Colonic mucosa (tissue), 4 donors: ENCODE measurements around the gene FNBP1. TPM values are rescaled to one million over a fixed set of nuclear protein-coding genes. Genes with fewer than 3 reads are reported as not detected.
A peak's percentile ranks its signal among the peaks of the same experiment; 100 is the strongest.
"Not testable (repeated sequence)": the region's sequence is repeated elsewhere in the genome, so short reads cannot be mapped to it uniquely, and the experiment has no call there.

Experiments
- DNase-seq: peaks from one replicate; pipeline ENCODE4 v3.0.0-alpha.2; 2020
- H3K27ac ChIP-seq: fragments of 200-600 bp; one replicate; pipeline ENCODE4 v1.8.0; 2021
- H3K27me3 ChIP-seq: fragments of 200-600 bp; one replicate; pipeline ENCODE4 v1.8.0; 2021
- H3K36me3 ChIP-seq: fragments of 200-600 bp; one replicate; pipeline ENCODE4 v1.8.0; 2021
- H3K4me1 ChIP-seq: fragments of 200-600 bp; one replicate; pipeline ENCODE4 v1.8.0; 2021; ENCODE audit warnings: mild to moderate bottlenecking
- H3K4me3 ChIP-seq: fragments of 200-600 bp; one replicate; pipeline ENCODE4 v1.8.0; 2021
- H3K9ac ChIP-seq, 2 donors: one replicate each; pipeline ENCODE4 v1.7.0; 2013; ENCODE audit warnings: control low read depth in 2 of 2, low read depth in 2 of 2, low read length in 2 of 2
- H3K9me3 ChIP-seq: fragments of 200-600 bp; one replicate; pipeline ENCODE4 v1.8.0; 2021
- intact Hi-C: fragments of 100-400 bp; cut with DNase I; formaldehyde crosslinking; loops from one replicate; pipeline ENCODE4 v1.14.1; 2022
- total RNA-seq, 2 donors: library from RNA; stranded (reverse); fragmentation: NEBNext Ultra II Directional in 1 of 2; extraction: Animal tissue kit (Norgen Biotek cat#: 25700) in 1 of 2; gene quantifications; one replicate each; pipeline ENCODE4 v1.2.1, GENCODE V29; 2021
- TF ChIP-seq, protein P1 (sequence below): fragments of 200-600 bp; IDR thresholded peaks from one replicate; pipeline ENCODE4 v1.8.0; 2022; ENCODE audit warnings: antibody characterized with exemption, mild to moderate bottlenecking
- donor health status: healthy.
- donor health status: DM: no; HTN: no; CAD: no.
- donor health status: DM: no; HTN: no; CAD: no.

FNBP1 gene
- total RNA-seq, 2 donors from 2014 or later = 24.7 to 55.5 TPM

DNA sequence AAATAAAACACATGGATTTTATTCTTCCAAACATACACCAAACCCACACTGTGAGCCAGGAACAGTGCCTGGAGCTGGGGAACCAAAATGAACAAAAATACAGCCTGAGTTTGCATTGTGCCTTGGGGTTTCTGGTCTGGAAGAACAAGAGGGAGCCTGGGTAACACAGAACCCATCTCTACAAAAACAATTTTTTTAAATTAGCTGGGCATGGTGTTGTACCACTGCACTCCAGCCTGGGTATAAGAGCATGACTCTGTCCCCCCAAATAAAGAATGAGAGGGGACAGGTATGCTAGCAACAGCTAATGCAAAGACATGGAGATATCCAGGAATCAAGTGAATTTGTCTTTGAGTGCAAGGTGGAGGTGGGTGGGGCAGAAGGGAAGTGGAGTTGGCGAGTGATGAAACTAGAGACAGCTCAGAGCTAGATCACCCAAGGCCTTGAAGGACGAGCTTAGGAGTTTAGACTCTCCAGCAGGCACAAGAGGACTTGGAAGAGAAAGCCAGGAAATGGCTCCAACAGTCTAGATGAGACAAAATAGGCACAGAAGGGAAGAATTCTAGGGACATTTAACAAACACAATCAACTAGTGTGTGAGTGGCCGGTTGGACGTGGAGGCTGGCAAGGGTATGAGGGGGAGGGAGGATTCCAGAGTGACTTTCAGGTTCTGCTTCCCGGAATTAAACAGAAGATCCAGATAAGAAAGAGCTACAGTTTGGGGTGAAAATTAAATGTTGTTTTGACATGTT, 47.4 kb downstream of the FNBP1 start:
- Histone ChIP-seq H3K4me3 (no peak overlapping the region), H3K9me3 (no peaks in the 10 kb centered on the region), H3K36me3 (no peaks in the 10 kb centered on the region), H3K27me3 (no peaks in the 10 kb centered on the region), H3K9ac (peak overlapping the region in 1 of 2 donors; percentile 6), H3K4me1 (peaks cover 8% of the 10 kb centered on the region), H3K27ac (peak overlapping the region; percentile 43)
- DNase-seq = no peak
- TF ChIP-seq, protein P1, sequence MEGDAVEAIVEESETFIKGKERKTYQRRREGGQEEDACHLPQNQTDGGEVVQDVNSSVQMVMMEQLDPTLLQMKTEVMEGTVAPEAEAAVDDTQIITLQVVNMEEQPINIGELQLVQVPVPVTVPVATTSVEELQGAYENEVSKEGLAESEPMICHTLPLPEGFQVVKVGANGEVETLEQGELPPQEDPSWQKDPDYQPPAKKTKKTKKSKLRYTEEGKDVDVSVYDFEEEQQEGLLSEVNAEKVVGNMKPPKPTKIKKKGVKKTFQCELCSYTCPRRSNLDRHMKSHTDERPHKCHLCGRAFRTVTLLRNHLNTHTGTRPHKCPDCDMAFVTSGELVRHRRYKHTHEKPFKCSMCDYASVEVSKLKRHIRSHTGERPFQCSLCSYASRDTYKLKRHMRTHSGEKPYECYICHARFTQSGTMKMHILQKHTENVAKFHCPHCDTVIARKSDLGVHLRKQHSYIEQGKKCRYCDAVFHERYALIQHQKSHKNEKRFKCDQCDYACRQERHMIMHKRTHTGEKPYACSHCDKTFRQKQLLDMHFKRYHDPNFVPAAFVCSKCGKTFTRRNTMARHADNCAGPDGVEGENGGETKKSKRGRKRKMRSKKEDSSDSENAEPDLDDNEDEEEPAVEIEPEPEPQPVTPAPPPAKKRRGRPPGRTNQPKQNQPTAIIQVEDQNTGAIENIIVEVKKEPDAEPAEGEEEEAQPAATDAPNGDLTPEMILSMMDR = no peak
- intact Hi-C loops = no loop called here

DNA sequence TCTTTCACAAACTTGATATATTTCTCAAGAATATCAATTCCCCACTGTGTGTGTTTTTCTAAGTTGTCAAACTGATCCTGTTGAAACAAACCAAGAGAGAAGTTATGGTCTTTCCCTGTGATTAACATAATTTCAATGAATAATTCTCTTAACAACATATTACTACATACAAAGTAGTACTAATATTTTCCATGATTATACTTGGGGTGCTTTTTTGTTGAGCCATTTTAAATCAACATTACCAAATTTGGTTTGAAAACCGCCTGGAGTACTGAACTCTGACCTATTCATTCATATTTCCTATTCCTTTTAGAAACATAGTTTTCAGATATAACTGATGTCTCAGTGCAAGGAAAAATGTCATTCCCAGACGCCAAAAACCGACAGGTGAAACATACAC, 48.1 kb downstream of the FNBP1 start:
- Histone ChIP-seq H3K4me3 (no peak overlapping the region), H3K27me3 (no peaks in the 10 kb centered on the region), H3K9me3 (no peaks in the 10 kb centered on the region), H3K4me1 (peaks cover 8% of the 10 kb centered on the region), H3K36me3 (no peaks in the 10 kb centered on the region), H3K27ac (no peak overlapping the region), H3K9ac (no peak overlapping the region)
- no peak for DNase-seq
- TF ChIP-seq, protein P1 = no peak
- intact Hi-C loops = no loop called here

DNA sequence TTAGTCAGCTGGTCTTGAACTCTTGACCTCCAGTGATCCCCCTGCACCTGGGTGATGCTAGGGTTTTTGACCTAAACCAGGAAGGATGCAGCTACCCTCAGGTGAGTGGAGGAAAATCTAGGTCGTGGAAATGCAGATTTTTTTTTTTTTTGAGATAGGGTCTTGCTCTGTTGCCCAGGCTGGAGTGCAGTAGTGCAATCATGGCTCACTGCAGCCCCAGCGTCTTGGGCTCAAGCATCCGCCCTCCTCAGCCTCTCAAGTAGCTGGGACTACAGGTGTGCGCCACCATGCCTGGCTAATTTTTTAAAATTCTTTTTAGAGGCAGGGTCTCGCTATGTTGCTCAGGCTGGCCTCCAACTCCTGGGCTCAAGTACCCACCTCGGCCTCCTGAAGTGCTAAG, 51.9 kb downstream of the FNBP1 start:
- intact Hi-C loops, H3K4me1 ChIP-seq, H3K9ac ChIP-seq, H3K4me3 ChIP-seq, DNase-seq, H3K27me3 ChIP-seq, H3K9me3 ChIP-seq, H3K27ac ChIP-seq, H3K36me3 ChIP-seq: not testable (repeated sequence)

DNA sequence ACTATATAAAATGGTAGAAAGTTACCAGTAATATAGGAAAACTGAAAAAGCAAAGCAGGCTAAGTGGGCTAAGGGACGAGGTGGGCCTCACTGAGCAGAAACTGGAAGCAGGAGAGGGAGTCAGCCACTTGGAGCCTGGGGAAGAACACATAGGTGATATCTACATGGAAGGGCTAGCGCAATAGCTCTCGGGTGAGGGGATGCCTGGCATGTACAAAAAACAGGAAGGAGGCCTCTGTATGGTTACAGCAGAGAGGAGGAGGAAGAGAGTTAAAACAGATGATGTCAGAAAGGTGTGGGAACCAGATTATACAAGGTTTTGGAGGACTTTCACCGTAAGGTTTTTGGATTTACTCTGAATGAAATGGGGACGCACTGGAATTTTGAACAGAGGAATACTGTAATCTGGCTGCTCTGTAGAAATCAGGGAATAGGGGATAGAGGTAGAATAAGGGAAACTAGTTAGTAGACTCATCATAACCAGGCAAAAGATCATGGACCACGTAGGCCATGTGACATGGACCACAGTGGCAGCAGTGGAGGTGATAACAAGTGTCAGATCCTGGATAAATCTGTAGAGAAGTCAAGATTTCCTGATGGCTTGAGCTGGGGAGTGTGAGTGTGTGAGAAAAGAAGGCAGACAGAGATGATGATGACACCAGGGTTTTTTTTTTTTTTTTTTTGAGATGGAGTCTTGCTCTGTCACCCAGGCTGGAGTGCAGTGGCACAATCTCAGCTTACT, 52.5 kb downstream of the FNBP1 start:
- Histone ChIP-seq H3K27me3 (no peaks in the 10 kb centered on the region), H3K4me3 (no peak overlapping the region), H3K9ac (no peak overlapping the region), H3K9me3 (no peaks in the 10 kb centered on the region), H3K4me1 (no peaks in the 10 kb centered on the region), H3K36me3 (no peaks in the 10 kb centered on the region), H3K27ac (peak overlapping the region; percentile 41)
- no peak for DNase-seq
- intact Hi-C loops = no loop called here
- TF ChIP-seq, protein P1 = no peak

DNA sequence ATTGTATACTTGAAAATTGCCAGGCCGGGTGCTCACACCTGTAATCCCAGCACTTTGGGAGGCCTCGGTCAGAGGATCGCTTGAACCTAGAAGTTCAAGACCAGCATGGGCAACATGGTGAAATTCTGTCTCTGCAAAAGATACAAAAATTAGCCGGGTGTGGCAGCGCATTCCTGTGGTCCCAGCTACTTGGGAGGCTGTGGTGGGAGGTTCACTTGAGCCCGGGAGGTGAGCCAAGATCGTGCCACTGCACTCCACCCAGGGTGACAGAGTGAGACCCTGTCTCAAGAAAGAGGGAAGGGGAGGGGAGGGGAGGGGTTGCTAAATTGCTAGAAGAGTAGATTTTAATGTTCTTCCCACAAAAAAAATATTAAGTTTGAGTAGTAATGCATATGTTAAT, 53.2 kb downstream of the FNBP1 start:
- TF ChIP-seq, protein P1 = no peak
- peak overlapping the region in 1 of 2 donors; percentile 12 for H3K9ac ChIP-seq
- H3K4me3 ChIP-seq = no peak overlapping the region
- H3K27ac ChIP-seq = no peak overlapping the region
- no peak for DNase-seq
- H3K27me3 ChIP-seq = no peaks in the 10 kb centered on the region
- no peaks in the 10 kb centered on the region for H3K36me3 ChIP-seq
- intact Hi-C loops = no loop called here
- H3K9me3 ChIP-seq = no peaks in the 10 kb centered on the region
- H3K4me1 ChIP-seq = no peaks in the 10 kb centered on the region

DNA sequence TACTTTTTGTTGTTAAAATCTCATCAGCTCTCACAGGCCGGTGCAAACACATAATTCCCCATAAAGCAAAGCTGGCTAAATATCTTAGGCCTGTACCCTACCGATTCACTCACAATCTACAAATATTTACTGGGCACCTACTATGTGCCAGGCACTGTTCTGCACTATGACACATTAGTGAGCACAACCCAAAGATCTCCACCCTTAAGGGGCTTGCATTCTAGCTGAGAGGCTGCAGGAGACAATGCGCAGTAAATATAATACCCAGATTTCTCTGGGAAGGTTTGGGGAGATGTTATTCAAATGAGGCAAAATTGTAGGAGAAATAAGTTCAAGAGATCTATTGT, 53.7 kb downstream of the FNBP1 start:
- intact Hi-C loops = no loop called here
- no peak for DNase-seq
- H3K4me3 ChIP-seq = no peak overlapping the region
- no peaks in the 10 kb centered on the region for H3K4me1 ChIP-seq
- TF ChIP-seq, protein P1 = no peak
- H3K27ac ChIP-seq = no peak overlapping the region
- no peak overlapping the region for H3K9ac ChIP-seq
- no peaks in the 10 kb centered on the region for H3K36me3 ChIP-seq
- H3K9me3 ChIP-seq = no peaks in the 10 kb centered on the region
- H3K27me3 ChIP-seq = no peaks in the 10 kb centered on the region
